ENCODE data around the gene KRTAP10-5.

KRTAP10-5 gene

GRCh38 chr21:44534688-44535087 is 45.7 kb downstream of the KRTAP10-5 start:
- ATAC-seq, result no peak
- TF ChIP-seq ZNF565 (CRISPR knock-in tag; conservative IDR thresholded peaks at IDR 0.05; ENCODE audit: low read depth) (no peak), CSRNP3 (CRISPR knock-in tag; IDR thresholded peaks at IDR 0.05) (no peak), BACH2 (CRISPR knock-in tag; IDR thresholded peaks at IDR 0.05; ENCODE audit: borderline replicate concordance) (no peak), TCF4 (CRISPR knock-in tag; IDR thresholded peaks at IDR 0.05; ENCODE audit: borderline replicate concordance) (no peak), ZFP3 (CRISPR knock-in tag; IDR thresholded peaks at IDR 0.05) (no peak), ZFP30 (CRISPR knock-in tag; IDR thresholded peaks at IDR 0.05) (no peak), ESRRG (CRISPR knock-in tag; IDR thresholded peaks at IDR 0.05) (no peak), PATZ1 (CRISPR knock-in tag; IDR thresholded peaks at IDR 0.05; ENCODE audit: borderline replicate concordance) (no peak)

- no peak for TF ChIP-seq ISL1 (CRISPR knock-in tag; IDR thresholded peaks at IDR 0.05)
- TF ChIP-seq ESRRG (CRISPR knock-in tag; IDR thresholded peaks at IDR 0.05), result no peak
- TF ChIP-seq GLIS3 (CRISPR knock-in tag; IDR thresholded peaks at IDR 0.05), result no peak
- no peak for TF ChIP-seq CSRNP3 (CRISPR knock-in tag; IDR thresholded peaks at IDR 0.05)
- no peak for TF ChIP-seq RARB (CRISPR knock-in tag; IDR thresholded peaks at IDR 0.05)
- no peak for TF ChIP-seq PATZ1 (CRISPR knock-in tag; IDR thresholded peaks at IDR 0.05; ENCODE audit: borderline replicate concordance)
- TF ChIP-seq OSR1 (CRISPR knock-in tag; IDR thresholded peaks at IDR 0.05), result no peak
- TF ChIP-seq TSHZ2 (CRISPR knock-in tag; IDR thresholded peaks at IDR 0.05), result no peak
- TF ChIP-seq ZNF565 (CRISPR knock-in tag; conservative IDR thresholded peaks at IDR 0.05; ENCODE audit: low read depth), result no peak
- TF ChIP-seq POU6F1 (CRISPR knock-in tag; IDR thresholded peaks at IDR 0.05; ENCODE audit: borderline replicate concordance, low read depth), result no peak
- no peak for TF ChIP-seq PPARA (CRISPR knock-in tag; IDR thresholded peaks at IDR 0.05; ENCODE audit: borderline replicate concordance)
- TF ChIP-seq ZFP3 (CRISPR knock-in tag; IDR thresholded peaks at IDR 0.05), result no peak
- no peak for TF ChIP-seq ZNF70 (CRISPR knock-in tag; IDR thresholded peaks at IDR 0.05)
- no peak for TF ChIP-seq TCF4 (CRISPR knock-in tag; IDR thresholded peaks at IDR 0.05; ENCODE audit: borderline replicate concordance)
- no peak for ATAC-seq
Measured at GRCh38 chr21:44533891-44534627, 46.3 kb downstream of the KRTAP10-5 start.
